HG02852 (cell line): ENCODE data around the gene AP3S2.
"Not testable (repeated sequence)": the region's sequence is repeated elsewhere in the genome, so short reads cannot be mapped to it uniquely, and the experiment has no call there.

ENCODE experiments used
- ATAC-seq: cut with Tn5 transposase; IDR thresholded peaks from one replicate; pipeline ENCODE4 v1.9.1; 2021; ENCODE audit warnings: mild to moderate bottlenecking, moderate library complexity; ENCODE audit not compliant: unreplicated experiment

The AP3S2 gene

DNA sequence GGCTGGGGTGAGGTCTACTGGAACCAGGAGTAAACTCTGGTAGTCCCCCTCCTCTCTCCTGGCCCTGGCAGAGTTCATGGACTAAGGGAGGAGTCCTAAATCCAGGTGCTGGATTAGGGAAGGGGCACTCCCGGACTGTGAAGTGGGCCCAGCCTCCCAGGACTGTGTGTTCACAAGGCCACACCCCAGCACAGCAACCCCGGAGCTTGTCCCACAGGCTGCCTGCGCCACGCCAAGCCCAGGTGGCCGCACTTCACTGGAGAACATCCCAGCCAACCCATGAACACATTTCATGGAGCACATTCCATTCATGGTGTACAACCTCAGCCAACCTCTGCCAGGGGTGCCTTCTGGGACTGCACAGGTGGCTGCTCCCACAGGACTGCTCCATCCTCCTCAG is 10.7 kb upstream of the AP3S2 start:
- ATAC-seq, result no peak

DNA sequence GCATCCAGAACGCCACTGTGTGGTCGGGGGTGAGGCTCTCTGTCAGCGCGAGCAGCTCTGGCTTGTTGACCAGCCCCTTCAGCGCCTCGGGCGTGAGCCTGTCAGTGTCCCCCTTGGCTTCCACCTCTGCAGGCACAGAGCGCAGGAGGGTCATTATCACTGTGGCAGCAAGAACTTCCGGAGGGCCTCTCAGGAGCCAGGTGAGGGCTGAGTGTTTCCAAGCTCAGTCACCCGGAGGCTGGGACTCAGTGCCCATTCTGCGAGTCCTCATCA is 10.0 kb upstream of the AP3S2 start:
- ATAC-seq, result no peak

DNA sequence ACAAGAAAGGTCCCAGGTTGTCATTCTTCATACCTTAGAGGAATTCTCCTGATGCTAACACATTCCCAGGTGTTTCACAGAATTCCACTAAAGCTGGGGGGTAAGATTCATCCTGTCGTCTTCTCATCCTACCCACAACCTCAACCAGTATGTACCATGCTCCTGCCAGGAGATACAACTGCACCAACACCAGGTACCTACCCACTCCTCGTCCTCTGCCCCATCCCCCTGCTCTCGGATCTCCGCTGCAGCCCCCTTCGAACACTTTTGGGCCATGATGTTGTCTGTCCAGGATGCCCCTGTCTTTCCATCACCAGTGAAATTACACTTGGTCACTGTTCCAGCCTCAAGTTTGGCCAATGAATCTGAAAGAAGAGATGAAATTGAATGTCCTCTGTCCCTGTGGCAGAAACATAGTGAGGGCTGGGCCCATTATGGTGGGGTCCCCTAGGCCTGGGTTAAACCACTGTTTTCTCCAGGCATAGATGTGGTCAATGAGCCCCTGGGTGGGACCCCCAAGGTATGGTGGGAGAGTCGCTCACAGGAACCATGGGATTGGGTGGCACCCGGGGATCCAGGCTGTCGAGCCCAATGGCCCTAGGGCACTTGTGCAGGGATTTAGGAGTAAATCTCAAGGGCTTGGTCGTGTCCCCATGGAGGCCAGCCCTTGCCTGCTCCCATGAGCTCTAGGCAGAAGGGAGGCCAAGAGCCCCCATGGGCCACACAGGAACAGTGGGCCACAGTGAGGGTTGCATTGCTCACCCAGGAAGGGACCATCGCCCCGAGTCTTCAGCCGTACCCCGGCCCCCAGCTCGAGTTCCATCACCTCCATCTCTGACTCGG is 9.4 kb upstream of the AP3S2 start:
- ATAC-seq, result no peak

DNA sequence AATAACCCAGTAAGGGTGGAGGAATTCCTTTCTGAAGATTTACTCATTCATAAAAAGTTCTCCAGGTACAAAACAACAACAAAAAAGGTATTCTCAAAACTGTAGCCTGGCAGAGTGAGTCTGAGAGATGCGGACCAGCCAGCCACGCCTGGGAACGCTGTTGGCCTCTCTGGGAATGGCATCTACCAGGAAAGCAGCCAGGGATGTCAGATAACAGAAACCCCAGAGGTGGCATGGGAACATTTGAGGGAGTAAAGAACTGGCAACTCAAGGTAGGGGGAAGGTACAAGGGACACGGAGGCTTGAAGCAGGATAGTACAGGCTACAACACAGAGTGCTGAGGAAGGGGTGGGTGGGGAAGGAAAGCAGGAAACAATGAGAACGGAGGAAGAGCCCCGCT is 7.1 kb upstream of the AP3S2 start:
- ATAC-seq, result no peak

DNA sequence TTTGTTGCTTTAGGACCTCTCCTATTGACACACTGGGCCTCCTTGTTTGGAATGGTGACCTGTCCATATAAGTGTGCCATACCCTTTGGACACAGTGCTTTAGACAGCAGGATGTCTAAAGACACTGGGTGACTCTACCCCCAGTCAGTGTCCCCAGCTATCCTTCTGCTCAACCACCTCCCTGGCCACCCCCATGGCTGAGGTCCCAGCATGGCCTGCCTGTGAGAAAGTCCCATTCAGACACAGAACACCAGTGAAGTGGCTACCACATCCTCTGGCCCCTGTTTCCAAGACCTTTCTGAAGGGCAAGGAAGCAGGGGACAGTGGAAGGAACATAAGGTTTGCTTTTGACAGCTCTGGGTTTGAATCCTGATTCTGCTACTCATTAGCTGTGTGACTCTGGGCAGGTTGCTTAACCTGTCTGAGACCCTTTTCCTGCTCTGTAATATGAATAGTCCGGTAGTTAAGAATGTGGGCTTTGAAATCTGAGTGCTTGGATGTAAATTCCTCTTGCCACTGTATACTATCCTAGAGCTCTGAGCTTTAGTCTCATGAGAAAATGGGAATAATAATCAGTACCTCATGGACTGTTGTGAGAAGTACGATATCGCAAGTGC is 6.3 kb upstream of the AP3S2 start:
- ATAC-seq, result no peak

DNA sequence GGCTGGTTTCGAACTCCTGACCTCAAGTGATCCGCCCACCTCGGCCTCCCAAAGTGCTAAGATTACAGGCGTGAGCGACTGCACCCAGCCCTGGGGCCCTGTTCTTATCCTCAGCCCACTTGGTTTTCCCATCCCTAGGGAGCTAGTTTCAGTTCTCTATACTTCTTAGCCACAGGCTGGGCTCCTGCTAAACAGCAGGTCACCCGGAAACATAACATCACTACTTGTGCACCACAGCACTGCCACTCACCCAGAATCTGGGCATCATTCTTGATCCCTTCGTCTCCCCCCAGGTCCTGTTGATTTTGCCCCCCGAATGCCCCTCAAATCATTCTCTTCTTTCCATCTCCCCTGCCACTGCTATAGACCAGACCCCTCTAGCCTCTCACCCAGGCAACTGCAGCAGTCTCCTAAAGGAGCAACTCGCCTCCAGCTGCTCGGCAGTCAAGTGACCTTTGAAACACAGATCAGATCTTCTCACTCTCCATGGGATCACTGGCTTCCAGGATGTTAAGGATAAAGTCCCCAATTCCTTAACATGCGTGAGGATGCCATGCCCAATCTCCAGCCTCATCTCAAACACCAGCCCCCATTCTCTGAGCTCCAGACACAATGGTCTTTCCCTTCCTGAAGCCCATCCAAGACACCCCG is 5.6 kb upstream of the AP3S2 start:
- no peak for ATAC-seq

DNA sequence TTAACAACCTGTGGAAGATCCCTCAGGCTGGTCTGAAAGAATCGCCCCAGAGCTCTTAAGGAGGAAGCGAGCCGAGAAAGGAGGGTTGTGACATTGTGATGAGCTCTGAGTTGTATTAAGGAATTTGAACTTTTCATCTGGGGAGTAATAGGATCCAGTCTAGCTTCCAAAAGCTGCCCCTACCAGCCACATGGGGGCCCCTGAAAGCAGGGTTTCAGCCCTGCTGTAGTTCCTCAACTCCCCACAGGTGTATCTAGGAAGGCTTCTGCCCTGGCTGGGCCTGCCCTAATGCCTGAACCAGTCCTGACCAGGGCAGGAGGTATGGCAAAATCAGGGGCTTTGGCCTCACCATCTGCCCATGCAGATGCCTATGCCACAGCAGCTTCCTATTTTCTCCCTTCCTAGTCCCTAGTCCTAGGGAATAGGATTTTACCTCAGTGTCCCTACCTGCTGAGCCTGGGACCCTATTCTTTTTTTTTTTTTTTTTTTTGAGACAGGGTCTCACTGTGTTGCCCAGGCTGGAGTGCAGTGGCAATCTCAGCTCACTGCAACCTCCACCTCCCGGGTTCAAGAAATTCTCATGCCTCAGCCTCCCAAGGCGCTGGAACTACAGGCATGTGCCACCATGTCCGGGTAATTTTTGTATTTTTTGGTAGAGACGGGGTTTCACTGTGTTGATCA is 5.0 kb upstream of the AP3S2 start:
- no peak for ATAC-seq

DNA sequence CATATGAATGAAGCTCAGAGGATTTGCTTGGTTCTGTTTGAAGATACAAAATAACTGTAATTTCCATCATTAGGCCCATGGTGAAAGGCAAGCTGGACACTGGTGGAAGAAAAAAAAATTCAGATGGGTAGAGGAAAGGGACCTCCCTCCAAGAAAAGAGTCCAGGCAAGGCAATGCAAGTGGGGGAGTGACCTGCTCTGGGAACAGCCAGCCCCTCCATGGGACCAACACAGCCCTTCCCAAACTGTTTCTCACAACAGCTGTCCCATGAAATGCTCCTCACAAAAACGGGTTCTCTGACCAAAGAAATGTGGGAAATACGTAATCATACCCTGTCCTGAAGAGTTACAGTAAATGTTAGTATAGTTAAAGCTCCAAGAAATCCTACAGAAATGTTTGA is 4.4 kb upstream of the AP3S2 start:
- ATAC-seq, result no peak

DNA sequence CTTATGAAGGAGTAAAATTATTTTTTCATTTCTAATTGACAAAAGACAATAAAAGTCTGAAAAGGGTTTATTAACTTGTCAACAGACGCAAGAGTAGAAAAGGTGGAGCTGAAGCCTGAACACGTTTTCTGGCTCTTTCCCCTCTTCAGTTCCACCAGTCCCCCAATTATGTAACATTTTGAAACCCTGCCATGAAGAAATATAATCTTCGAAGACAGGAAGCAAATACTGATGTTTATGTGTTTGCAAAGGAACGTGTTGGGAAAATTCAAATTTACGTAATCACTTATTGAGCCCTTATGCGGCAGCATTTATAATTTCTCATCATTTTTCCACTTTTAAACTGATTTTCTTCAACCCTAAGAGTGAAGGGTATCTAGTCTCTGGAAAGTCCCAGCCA is 767 bp downstream of the AP3S2 start:
- ATAC-seq, result no peak

DNA sequence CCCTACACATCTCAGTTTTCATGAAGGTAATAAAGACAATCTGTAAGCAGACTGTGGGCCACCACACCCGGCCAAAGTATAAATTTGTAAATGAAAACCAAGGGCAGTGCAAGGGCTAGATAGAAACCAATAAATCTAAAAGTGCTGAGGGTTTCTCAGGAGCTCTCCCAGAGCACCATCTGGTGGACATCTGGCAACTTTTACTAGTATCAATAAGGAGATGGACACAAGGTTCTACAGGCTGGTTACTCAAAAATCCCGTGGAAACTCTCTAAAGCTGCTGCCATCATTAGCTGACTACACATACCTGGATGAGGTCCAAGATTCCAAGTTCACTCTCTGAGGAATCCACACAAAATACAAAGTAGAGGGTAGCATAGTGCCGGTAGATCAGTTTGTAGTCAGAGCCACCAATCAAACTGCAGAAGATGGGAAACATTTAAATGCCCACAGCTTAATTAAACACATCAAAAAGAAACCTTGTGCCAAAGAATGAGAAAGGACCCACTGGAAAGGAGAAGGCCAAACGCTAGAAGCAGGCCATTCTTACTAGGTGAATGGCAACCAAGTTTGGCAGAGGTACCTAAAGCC is 5.5 kb downstream of the AP3S2 start:
- ATAC-seq, result no peak

DNA sequence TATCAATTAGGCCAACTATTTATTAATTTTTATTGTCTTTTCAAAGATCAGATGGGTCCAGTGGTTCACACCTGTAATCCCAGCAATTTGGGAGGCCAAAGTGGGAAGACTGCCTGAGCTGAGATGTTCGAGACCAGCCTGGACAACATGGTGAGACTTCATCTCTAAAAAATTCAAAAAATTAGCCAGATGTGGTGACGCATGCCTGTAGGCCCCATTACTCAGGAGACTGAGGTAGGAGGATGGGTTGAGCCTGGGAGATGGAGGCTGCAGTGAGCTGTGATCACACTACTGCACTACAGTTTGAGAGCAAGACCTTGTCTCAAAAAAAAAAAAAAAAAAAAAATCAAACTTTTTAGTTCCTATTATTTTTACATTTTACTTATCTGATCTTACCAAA is 8.2 kb downstream of the AP3S2 start:
- no peak for ATAC-seq

DNA sequence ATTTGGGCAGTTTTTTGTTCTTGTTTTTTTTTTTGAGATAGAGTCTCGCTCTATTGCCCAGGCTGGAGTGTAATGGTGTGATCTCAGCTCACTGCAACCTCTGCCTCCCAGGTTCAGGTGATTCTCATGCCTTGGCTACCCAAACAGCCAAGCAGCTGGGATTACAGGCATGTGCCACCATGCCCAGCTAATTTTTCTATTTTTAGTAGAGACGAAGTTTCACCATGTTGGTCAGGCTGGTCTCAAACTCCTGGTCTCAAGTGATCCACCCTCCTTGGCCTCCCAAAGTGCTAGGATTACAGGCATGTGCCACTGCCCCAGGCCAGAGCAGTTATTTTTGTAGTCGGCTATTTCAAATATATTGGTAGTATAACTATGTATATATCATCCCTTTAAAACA is 8.6 kb downstream of the AP3S2 start:
- not testable (repeated sequence) for ATAC-seq

DNA sequence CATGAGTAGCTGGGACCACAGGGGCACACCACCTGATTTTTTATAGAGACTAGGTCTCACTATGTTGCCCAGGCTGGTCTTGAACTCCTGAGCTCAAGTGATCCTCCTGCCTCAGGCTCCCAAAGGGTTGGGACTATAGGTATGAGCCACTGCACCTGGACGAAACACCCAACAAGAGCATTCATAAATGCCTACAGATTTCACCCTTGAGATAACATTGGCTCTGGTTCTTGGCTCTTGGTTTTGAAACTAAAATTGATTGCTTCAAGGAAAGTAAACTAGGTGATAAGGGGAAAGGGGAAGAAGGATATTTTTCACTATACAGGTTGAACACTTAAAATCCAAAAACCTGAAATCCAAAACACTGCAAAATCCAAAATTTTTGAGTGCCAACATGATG is 10.3 kb downstream of the AP3S2 start:
- no peak for ATAC-seq

DNA sequence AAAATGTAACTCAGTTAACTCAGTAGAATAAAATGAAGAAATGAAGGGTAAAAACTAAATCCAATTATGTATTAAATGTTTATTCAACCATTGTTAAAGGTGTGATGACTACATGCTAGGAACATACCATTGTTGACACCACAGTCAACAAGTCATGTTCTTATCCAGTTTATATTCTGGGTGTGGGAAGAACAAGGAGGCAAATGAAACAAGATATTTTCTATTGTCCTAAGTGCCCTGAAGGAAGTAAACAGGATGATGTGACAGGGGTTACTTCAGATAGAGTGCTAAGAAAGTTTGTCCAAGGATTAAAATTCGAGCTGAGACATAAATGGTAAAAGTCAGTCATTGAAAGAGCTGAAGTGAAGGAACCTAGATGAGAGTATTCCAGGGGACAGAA is 13.1 kb downstream of the AP3S2 start:
- ATAC-seq, result no peak

DNA sequence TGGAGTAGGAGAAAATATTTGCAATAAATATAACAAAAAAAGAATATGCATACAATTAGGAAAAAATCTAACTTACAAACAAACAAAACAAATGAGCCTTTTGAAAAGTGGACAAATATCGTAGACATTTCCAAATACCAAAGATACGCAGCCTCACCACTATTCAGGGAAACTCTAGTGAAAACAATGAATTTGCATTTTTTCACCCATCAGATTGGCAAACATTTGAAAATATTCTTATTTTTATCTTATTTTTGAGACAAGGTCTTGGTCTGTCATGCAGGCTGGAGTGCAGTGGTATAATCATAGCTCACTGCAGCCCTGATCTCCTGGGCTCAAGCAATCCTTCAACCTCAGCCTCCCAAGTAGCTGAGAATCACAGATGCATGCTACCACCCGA is 15.5 kb downstream of the AP3S2 start:
- ATAC-seq, result no peak

DNA sequence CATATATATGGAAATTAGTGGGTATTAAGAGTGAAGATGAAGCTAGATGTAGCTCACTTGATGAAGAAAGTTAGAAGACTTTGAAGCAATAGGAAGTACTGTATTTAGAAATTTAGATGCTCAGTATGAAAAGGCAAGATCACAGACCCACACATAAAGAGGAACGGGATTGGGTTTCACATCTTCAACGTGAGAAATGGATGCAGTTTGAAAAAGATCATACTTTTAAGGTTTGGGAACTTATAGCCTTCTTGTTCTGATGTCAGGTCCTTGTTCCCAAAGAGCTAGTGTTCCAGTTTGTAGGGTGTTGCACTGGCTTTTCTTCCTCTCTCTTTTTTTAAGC is 16.7 kb downstream of the AP3S2 start:
- ATAC-seq, result no peak

DNA sequence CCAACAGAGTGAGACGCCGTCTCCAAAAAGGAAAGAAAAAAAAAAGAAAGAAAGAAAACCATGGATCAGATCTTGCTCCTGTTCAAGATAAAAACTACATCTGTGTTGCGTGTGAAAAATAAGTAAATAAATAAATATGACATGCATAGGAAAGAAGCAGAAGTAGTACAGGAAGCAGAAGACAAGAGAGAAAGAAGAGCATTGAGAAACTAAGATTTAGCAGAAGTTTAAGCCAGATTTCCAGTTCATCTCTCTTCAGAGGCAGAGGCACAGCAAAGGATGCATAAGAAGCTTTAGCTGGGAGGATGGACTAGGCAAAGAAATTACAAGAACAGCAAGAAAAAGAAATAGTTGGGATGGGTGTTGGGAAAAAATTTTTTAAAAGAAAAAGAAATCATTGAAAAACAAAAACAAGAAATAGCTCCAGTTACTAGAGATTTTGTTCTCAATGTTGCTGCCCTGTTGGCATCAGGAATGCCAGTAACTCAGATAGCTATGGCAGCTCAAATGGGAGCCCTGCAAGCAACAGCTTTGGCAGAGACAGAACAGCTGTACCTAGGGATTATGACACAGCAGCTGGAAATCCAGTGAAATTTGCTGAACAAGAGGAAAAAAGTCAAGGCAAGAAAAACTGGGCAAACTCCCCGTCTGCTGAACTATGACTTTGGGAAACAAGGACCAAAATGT is 17.3 kb downstream of the AP3S2 start:
- no peak for ATAC-seq

DNA sequence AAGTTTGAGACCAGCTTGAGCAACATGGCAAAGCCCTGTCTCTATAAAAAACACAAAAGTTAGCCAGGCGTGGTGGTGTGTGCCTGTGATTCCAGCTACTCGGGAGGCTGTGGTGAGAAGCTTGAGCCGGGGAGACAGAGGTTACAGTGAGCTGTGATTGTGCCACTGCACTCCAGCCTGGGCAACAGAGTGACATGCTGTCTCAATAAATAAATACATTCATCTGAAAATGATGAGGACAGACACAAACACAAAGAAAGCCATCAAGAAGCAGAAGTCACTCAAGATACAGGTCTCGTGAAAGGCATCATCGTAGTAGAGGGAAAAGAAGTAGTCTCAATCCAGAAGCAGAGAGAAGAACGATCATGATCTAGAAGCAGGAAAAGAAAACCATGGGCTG is 18.1 kb downstream of the AP3S2 start:
- ATAC-seq, result no peak

DNA sequence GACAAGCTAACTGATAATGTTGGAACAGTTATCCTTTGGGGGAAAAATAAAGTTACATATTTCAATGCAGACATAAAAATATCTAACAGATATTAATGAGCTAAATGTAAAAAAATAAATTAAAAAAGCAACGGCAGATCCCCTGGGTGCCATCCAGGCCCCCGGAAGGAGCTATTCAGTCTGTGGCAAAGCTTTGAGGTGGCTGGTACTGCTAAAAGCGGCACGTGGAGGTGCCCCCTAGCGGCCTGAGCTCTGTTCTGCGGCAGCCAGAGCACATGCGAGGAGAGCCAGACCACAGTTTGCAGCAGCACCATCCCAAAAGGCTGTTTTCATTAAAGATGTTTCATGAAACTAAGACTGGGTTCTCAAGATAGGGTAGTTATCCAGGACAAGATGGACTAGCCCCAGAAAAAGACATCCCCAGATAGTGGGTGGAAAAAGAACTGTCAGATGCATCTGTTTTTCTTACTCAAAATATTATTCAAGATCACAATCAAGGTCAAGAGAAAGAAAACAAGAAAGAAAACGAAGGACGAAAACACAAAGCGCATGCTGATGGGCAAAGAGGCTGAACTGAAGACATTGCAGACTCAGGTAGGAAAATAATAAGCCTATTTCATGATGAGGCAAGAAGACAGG is 18.7 kb downstream of the AP3S2 start:
- peak; percentile 77 for ATAC-seq

DNA sequence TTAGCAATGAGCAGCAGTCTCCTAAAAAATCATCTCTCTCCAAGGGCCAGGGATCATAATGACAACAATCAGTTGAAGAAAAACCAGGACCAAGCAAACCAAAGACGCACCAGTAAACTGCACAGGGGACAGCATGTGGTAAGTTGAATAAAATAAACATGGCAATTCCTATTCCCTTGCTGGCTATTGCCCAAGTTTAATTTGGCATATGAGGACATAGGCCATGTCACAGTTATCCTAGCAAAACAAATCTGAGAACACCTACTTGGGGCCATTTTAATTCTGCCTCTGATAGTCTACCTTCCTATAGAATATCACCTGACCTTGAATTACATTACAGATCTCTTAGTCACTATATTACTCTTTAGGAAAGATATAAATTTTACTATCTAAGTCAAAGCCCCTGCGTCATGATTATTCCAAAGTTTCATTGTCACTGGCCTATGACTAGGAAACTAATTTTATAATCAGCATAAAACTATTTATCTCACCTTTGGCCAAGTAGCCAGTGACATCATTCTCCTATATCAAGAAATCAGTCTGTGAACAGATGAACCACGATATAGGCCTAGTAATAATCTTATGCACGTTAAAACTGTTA is 23.0 kb downstream of the AP3S2 start:
- ATAC-seq, result no peak
